Activated CD4-positive, alpha-beta T cell treated with anti-CD3 and anti-CD28 coated beads for 36 hours (primary cell): ENCODE measurements around the gene RIPOR2. TPM values are rescaled to one million over a fixed set of nuclear protein-coding genes. Genes with fewer than 3 reads are reported as not detected.

Experiments
- ATAC-seq: fragments of 200-7000 bp; cut with Tn5 transposase; one replicate; pipeline ENCODE4 v1.10.0; 2021; ENCODE audit warnings: mild to moderate bottlenecking, moderate library complexity
- CTCF ChIA-PET: fragments of 350-600 bp; sonication (Branson Sonifier 250); formaldehyde crosslinking; loops from one replicate; lab custom pipeline; 2021; ENCODE audit warnings: antibody characterized with exemption; lab: Charles Lee
- POLR2A ChIA-PET: fragments of 350-600 bp; sonication (Branson Sonifier 250); formaldehyde crosslinking; loops from one replicate; lab custom pipeline; 2021; ENCODE audit warnings: antibody characterized with exemption, inconsistent platforms; lab: Charles Lee
- DNase-seq: peaks from one replicate; pipeline ENCODE4 v3.0.0-alpha.2; 2020
- H3K27ac Mint-ChIP-seq: one replicate; pipeline ENCODE4 v1.8.0; 2021; ENCODE audit warnings: mixed read lengths
- H3K27me3 Mint-ChIP-seq: one replicate; pipeline ENCODE4 v1.8.0; 2021; ENCODE audit warnings: mixed read lengths
- H3K36me3 Mint-ChIP-seq: one replicate; pipeline ENCODE4 v1.8.0; 2021; ENCODE audit warnings: low read depth, mixed read lengths
- H3K4me1 Mint-ChIP-seq: one replicate; pipeline ENCODE4 v1.8.0; 2021; ENCODE audit warnings: mixed read lengths
- H3K4me3 Mint-ChIP-seq: one replicate; pipeline ENCODE4 v1.8.0; 2021; ENCODE audit warnings: mild to moderate bottlenecking, moderate library complexity, mixed read lengths
- H3K9me3 Mint-ChIP-seq: one replicate; pipeline ENCODE4 v1.8.0; 2021; ENCODE audit warnings: low read depth, mixed read lengths
- intact Hi-C, 2 experiments: fragments of 100-400 bp; cut with DNase I in 1 of 2; cut with micrococcal nuclease in 1 of 2; formaldehyde crosslinking; loops; one replicate each; pipeline versions ENCODE4 v1.14.2 to v1.15.1; 2022 to 2024; cut with DNase I, micrococcal nuclease
- total RNA-seq, 2 experiments: library from RNA; stranded (reverse); gene quantifications; one replicate each; pipeline ENCODE4 v1.2.3, GENCODE V29; 2021

The RIPOR2 gene
- total RNA-seq, 2 experiments from 2014 or later, result 60.0 to 67.0 TPM

GRCh38 chr6:24969343-24969860, 33.6 kb upstream of the RIPOR2 start:
- peaks cover 3% of the 10 kb centered on the region for H3K9me3 Mint-ChIP-seq
- ChIA-PET CTCF (interaction anchor here (0.6 to 1.2 kb wide), 3 partner anchors 9 to 36 kb away, joined by 3 to 5 read pairs (median 3); no protein-coding TSS in a partner anchor), POLR2A (no interaction called here)
- H3K4me3 Mint-ChIP-seq, result no peak overlapping the region
- peaks cover 68% of the 10 kb centered on the region for H3K4me1 Mint-ChIP-seq
- no peaks in the 10 kb centered on the region for H3K27me3 Mint-ChIP-seq
- no peak for ATAC-seq
- H3K27ac Mint-ChIP-seq, result no peak overlapping the region
- H3K36me3 Mint-ChIP-seq, result peaks cover 4% of the 10 kb centered on the region
- intact Hi-C loops, result no loop called here
- no peak for DNase-seq

DNA sequence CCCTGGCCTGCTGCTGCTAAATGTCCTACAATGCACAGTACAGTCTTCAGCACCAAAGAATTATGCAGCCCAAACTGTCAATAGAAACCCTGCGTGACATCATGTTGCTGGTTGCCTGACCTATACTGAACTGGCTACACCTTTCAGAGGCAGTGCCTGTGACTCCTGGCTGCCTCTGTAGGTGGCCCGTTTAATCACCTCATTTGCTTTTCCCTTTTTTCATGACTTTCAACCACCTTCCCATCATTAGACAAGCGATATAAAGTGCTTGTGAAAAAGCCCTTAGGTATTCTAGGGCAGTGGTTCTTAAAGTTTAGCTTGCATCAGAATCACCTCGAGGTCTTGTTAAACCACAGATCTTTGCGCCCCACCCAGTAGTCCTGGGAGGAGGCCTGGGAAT, 33.0 kb upstream of the RIPOR2 start:
- Mint-ChIP-seq H3K9me3 (peaks cover 6% of the 10 kb centered on the region), H3K27ac (no peak overlapping the region), H3K36me3 (peaks cover 4% of the 10 kb centered on the region), H3K27me3 (no peaks in the 10 kb centered on the region), H3K4me3 (no peak overlapping the region), H3K4me1 (peaks cover 68% of the 10 kb centered on the region)
- ChIA-PET CTCF (interaction anchor here (0.6 to 1.2 kb wide), 2 partner anchors 9 to 36 kb away, joined by 3 read pairs; no protein-coding TSS in a partner anchor), POLR2A (interaction anchor here (0.6 kb wide), 1 partner anchor 56 kb away, joined by 3 read pairs; no protein-coding TSS in a partner anchor)
- DNase-seq (no peak), ATAC-seq (peak; percentile 49)
- intact Hi-C loops, result no loop called here

DNA sequence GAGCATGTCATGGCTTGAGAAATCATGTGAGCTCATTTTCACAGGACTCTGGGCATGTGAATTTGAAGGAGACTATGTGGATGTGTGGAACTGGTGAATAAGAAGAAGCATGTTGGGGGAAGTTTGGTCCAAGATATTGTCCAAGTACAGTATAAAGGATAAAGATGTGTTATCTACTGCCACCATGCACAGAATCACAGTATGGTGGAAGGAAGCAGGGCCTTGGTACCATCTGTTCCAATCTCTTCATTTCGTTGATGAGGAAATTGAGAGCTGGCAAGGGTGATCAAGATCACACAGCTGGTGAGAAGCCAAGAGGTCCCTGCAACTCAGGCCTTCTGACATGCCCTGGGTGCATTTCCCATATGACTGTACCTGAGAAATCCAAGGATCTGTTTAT, 31.5 kb upstream of the RIPOR2 start:
- ChIA-PET POLR2A (interaction anchor here (0.6 kb wide), 1 partner anchor 9 kb away, joined by 4 read pairs; no protein-coding TSS in a partner anchor), CTCF (interaction anchor here (0.6 to 2.0 kb wide), 8 partner anchors 9 to 106 kb away, joined by 3 to 11 read pairs (median 4); no protein-coding TSS in a partner anchor)
- no peak for ATAC-seq
- Mint-ChIP-seq H3K4me3 (no peak overlapping the region), H3K27me3 (no peaks in the 10 kb centered on the region), H3K9me3 (peaks cover 6% of the 10 kb centered on the region), H3K27ac (no peak overlapping the region), H3K4me1 (peaks cover 67% of the 10 kb centered on the region), H3K36me3 (peaks cover 2% of the 10 kb centered on the region)
- intact Hi-C loops, result no loop called here
- no peak for DNase-seq

- intact Hi-C loops, result no loop called here
- CTCF ChIA-PET, result interaction anchor here (1.0 to 2.6 kb wide), 9 partner anchors 8 to 106 kb away, joined by 3 to 16 read pairs (median 5); no protein-coding TSS in a partner anchor
- H3K4me3 Mint-ChIP-seq, result no peak overlapping the region
- DNase-seq (no peak), ATAC-seq (no peak)
- H3K36me3 Mint-ChIP-seq, result peaks cover 2% of the 10 kb centered on the region
- POLR2A ChIA-PET, result interaction anchor here (0.5 to 0.8 kb wide), 3 partner anchors 8 to 261 kb away, joined by 3 to 4 read pairs (median 3); no protein-coding TSS in a partner anchor
- peaks cover 6% of the 10 kb centered on the region for H3K9me3 Mint-ChIP-seq
- no peak overlapping the region for H3K27ac Mint-ChIP-seq
- no peaks in the 10 kb centered on the region for H3K27me3 Mint-ChIP-seq
- H3K4me1 Mint-ChIP-seq, result peaks cover 71% of the 10 kb centered on the region
These were observed 30.6 kb upstream of the RIPOR2 start for GRCh38 chr6:24966381-24966780.

DNA sequence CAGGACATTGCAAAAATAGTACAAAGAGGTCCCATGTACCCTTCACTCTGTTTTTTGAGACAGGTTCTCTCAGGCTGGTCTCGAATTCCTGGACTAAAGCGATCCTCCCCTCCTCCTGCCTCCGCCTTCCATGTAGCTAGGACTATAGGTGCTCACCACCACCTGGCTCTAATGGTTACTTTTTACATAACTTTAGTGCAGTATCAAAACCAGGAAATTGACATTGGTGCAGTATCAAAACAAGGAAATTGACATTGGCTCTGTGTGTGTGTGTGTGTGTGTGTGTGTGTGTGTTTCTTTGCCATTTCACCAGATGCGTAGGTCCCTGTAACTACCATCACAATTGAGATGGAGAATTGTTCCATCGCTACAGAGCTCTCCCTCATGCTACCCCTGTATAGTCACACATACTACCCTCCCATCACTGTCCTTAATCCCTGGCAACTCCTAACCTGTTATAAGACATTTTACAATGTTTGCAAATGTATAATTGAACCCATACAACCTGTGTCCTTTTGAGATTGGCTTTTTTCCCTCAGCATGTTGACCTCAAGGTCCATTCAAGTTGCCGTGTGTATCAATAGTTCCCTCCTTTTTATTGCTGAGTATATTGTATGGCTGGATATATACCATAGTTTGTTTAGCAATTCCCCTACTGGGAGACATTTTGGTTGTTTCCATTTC, 28.3 kb upstream of the RIPOR2 start:
- ChIA-PET POLR2A (interaction anchor here (0.7 kb wide), 1 partner anchor 54 kb away, joined by 3 read pairs; no protein-coding TSS in a partner anchor), CTCF (interaction anchor here (0.6 to 2.7 kb wide), 6 partner anchors 26 to 54 kb away, joined by 3 to 11 read pairs (median 6); no protein-coding TSS in a partner anchor)
- intact Hi-C loops, result no loop called here
- H3K27me3 Mint-ChIP-seq, result no peaks in the 10 kb centered on the region
- H3K36me3 Mint-ChIP-seq, result peaks cover 20% of the 10 kb centered on the region
- peaks cover 74% of the 10 kb centered on the region for H3K4me1 Mint-ChIP-seq
- ATAC-seq (no peak), DNase-seq (no peak)
- peaks cover 11% of the 10 kb centered on the region for H3K9me3 Mint-ChIP-seq
- peak overlapping the region; percentile 34 for H3K27ac Mint-ChIP-seq
- H3K4me3 Mint-ChIP-seq, result no peak overlapping the region

DNA sequence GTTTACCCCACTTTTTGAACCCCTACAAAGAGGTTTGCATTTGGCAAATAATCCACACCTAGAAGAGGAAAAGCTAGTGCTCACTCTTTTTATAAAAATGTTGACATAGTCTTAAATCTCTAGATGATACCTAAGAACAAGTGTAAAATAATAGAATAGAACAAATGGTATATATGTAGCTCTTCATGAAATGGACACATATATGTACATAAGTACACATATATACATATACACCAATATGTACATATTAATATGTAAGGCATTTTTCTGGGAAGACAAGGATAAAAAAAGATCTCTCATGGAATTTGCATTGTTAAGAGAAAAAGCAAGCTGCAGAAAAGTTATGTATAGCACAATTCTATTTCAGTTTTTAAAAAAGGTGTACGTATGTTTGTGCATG, 27.6 kb upstream of the RIPOR2 start:
- DNase-seq (no peak), ATAC-seq (no peak)
- H3K4me3 Mint-ChIP-seq, result no peak overlapping the region
- intact Hi-C loops, result no loop called here
- ChIA-PET POLR2A (interaction anchor here (0.7 to 2.2 kb wide), 2 partner anchors 11 to 55 kb away, joined by 3 to 11 read pairs; no protein-coding TSS in a partner anchor), CTCF (interaction anchor here (0.6 to 2.7 kb wide), 5 partner anchors 25 to 55 kb away, joined by 3 to 10 read pairs (median 5); no protein-coding TSS in a partner anchor)
- peaks cover 21% of the 10 kb centered on the region for H3K36me3 Mint-ChIP-seq
- no peaks in the 10 kb centered on the region for H3K27me3 Mint-ChIP-seq
- no peak overlapping the region for H3K27ac Mint-ChIP-seq
- H3K4me1 Mint-ChIP-seq, result peaks cover 73% of the 10 kb centered on the region
- peaks cover 13% of the 10 kb centered on the region for H3K9me3 Mint-ChIP-seq

- Mint-ChIP-seq H3K36me3 (peaks cover 21% of the 10 kb centered on the region), H3K27ac (peak overlapping the region; percentile 26), H3K27me3 (no peaks in the 10 kb centered on the region), H3K4me1 (peaks cover 71% of the 10 kb centered on the region), H3K9me3 (peaks cover 13% of the 10 kb centered on the region), H3K4me3 (no peak overlapping the region)
- no peak for DNase-seq
- ChIA-PET CTCF (interaction anchor here (0.9 to 2.7 kb wide), 8 partner anchors 10 to 106 kb away, joined by 3 to 11 read pairs (median 4); no protein-coding TSS in a partner anchor), POLR2A (interaction anchor here (2.2 kb wide), 1 partner anchor 12 kb away, joined by 11 read pairs; no protein-coding TSS in a partner anchor)
- no peak for ATAC-seq
- intact Hi-C loops, result no loop called here
These were observed 26.1 kb upstream of the RIPOR2 start for GRCh38 chr6:24961852-24962251.

DNA sequence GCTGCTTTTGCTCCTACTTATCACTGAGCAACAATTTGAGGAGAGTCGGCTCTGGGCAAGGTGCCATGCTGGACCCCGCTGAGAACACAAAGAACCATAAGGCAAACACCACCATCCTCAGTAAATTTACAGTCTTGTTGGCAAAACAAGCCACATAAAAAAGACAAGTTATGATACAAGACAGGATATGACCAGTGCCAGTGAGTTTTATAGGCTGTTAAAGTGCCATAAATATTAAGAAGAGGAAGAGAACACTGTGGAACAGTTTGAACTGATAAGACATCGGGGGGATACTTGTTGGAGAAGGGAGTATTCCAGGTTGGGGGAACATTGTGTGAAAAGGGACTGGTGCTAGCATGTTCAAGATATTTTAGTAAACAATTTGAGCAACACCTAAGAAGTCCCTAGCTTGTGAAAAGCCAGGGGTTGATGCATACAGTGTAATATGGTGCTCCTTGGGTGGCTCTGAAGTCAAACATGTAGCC, 25.3 kb upstream of the RIPOR2 start:
- H3K36me3 Mint-ChIP-seq, result peaks cover 18% of the 10 kb centered on the region
- peaks cover 74% of the 10 kb centered on the region for H3K4me1 Mint-ChIP-seq
- H3K27me3 Mint-ChIP-seq, result no peaks in the 10 kb centered on the region
- peak overlapping the region; percentile 24 for H3K4me3 Mint-ChIP-seq
- ChIA-PET POLR2A (interaction anchor here (0.5 to 2.2 kb wide), 2 partner anchors 13 to 39 kb away, joined by 6 to 11 read pairs; no protein-coding TSS in a partner anchor), CTCF (interaction anchor here (0.5 to 2.7 kb wide), 5 partner anchors 10 to 57 kb away, joined by 3 to 11 read pairs (median 5); no protein-coding TSS in a partner anchor)
- H3K9me3 Mint-ChIP-seq, result peaks cover 13% of the 10 kb centered on the region
- ATAC-seq (peak; percentile 45), DNase-seq (no peak)
- intact Hi-C loops, result no loop called here
- peak overlapping the region; percentile 86 for H3K27ac Mint-ChIP-seq

GRCh38 chr6:24959319-24959718, 23.6 kb upstream of the RIPOR2 start:
- Mint-ChIP-seq H3K4me1 (peaks cover 80% of the 10 kb centered on the region), H3K27ac (no peak overlapping the region), H3K9me3 (peaks cover 9% of the 10 kb centered on the region), H3K36me3 (peaks cover 18% of the 10 kb centered on the region), H3K27me3 (no peaks in the 10 kb centered on the region), H3K4me3 (no peak overlapping the region)
- ATAC-seq (no peak), DNase-seq (no peak)
- intact Hi-C loops, result no loop called here
- ChIA-PET POLR2A (no interaction called here), CTCF (interaction anchor here (0.6 to 1.6 kb wide), 4 partner anchors 15 to 102 kb away, joined by 3 to 5 read pairs (median 4); no protein-coding TSS in a partner anchor)

- no peak for ATAC-seq
- Mint-ChIP-seq H3K4me1 (peaks cover 82% of the 10 kb centered on the region), H3K36me3 (peaks cover 18% of the 10 kb centered on the region), H3K27me3 (no peaks in the 10 kb centered on the region), H3K4me3 (peak overlapping the region; percentile 36), H3K9me3 (peaks cover 6% of the 10 kb centered on the region), H3K27ac (peak overlapping the region; percentile 74)
- no peak for DNase-seq
- ChIA-PET CTCF (interaction anchor here (0.5 to 3.3 kb wide), 8 partner anchors 13 to 79 kb away, joined by 3 to 19 read pairs (median 5); partner anchors contain the start of gene RIPOR2), POLR2A (no interaction called here)
- intact Hi-C loops, result loop anchor here in 1 of 2 experiments (2.0 kb wide), 1 partner anchor 18 kb away; no protein-coding TSS in a partner anchor
These were observed 21.4 kb upstream of the RIPOR2 start for GRCh38 chr6:24957199-24957598.

GRCh38 chr6:24953726-24954125, 18.0 kb upstream of the RIPOR2 start:
- intact Hi-C loops, result no loop called here
- ATAC-seq (no peak), DNase-seq (no peak)
- H3K36me3 Mint-ChIP-seq, result peaks cover 3% of the 10 kb centered on the region
- POLR2A ChIA-PET, result no interaction called here
- peaks cover 83% of the 10 kb centered on the region for H3K4me1 Mint-ChIP-seq
- peaks cover 2% of the 10 kb centered on the region for H3K9me3 Mint-ChIP-seq
- peak overlapping the region; percentile 10 for H3K27ac Mint-ChIP-seq
- CTCF ChIA-PET, result interaction anchor here (1.1 to 7.5 kb wide), 3 partner anchors 16 to 21 kb away, joined by 5 to 105 read pairs (median 5); partner anchors contain the start of gene RIPOR2
- no peaks in the 10 kb centered on the region for H3K27me3 Mint-ChIP-seq
- no peak overlapping the region for H3K4me3 Mint-ChIP-seq
